Panc1 (cell line): ENCODE data around the gene SGCA. TPM values are rescaled to one million over a fixed set of nuclear protein-coding genes. Genes with fewer than 3 reads are reported as not detected.

Experiments used
- ATAC-seq: fragments of 200-7000 bp; cut with Tn5 transposase; 2 replicates; pipeline ENCODE4 v1.9.1; 2020; ENCODE audit warnings: mild to moderate bottlenecking, moderate library complexity
- BruUV-seq: library from RNA; stranded (reverse); fragments of 400-500 nt; replicated peaks from 2 replicates; lab custom pipeline; 2021; lab: Mats Ljungman, UMichigan
- CTCF ChIA-PET: fragments of 300-600 bp; sonication (Branson Sonifier 250); formaldehyde crosslinking; loops from one replicate; lab custom pipeline; 2022; ENCODE audit warnings: antibody characterized with exemption; lab: Charles Lee
- POLR2A ChIA-PET: fragments of 300-600 bp; sonication (Branson Sonifier 250); formaldehyde crosslinking; loops from one replicate; lab custom pipeline; 2022; ENCODE audit warnings: antibody characterized with exemption; lab: Charles Lee
- DNase-seq: peaks from one replicate; pipeline ENCODE4 v3.0.0-alpha.2; 2010; ENCODE audit warnings: low read depth, low spot score
- H3K27ac ChIP-seq: 2 replicates; pipeline ENCODE4 v1.5.1; 2011; ENCODE audit warnings: mild to moderate bottlenecking, low read length, inconsistent platforms
- H3K27me3 ChIP-seq: fragments of 200-500 bp; sonication (Bioruptor generic); 2 replicates; pipeline ENCODE4 v1.6.0; 2014; ENCODE audit warnings: low read length, inconsistent platforms; ENCODE audit not compliant: control insufficient read depth, insufficient read depth
- H3K36me3 ChIP-seq: fragments of 200-500 bp; sonication (Bioruptor generic); 2 replicates; pipeline ENCODE4 v1.5.1; 2014; ENCODE audit warnings: inconsistent platforms, mild to moderate bottlenecking, low read length, moderate library complexity; ENCODE audit not compliant: control insufficient read depth, insufficient read depth
- H3K4me1 ChIP-seq: 2 replicates; pipeline ENCODE4 v1.5.1; 2011; ENCODE audit warnings: inconsistent platforms, mild to moderate bottlenecking, low read length, moderate library complexity; ENCODE audit not compliant: control insufficient read depth, insufficient read depth
- H3K4me3 ChIP-seq, 2 experiments: 2 replicates each; pipeline ENCODE4 v1.5.1; 2011 to 2012; ENCODE audit warnings: low read depth in 2 of 2, low read length in 2 of 2, mild to moderate bottlenecking in 2 of 2, inconsistent platforms in 1 of 2, moderate library complexity in 1 of 2
- H3K9me3 ChIP-seq: fragments of 200-500 bp; sonication (Bioruptor generic); 2 replicates; pipeline ENCODE4 v1.5.1; 2014; ENCODE audit warnings: low read depth, mild to moderate bottlenecking, inconsistent platforms, low read length, moderate library complexity; ENCODE audit not compliant: control insufficient read depth, insufficient read depth
- CTCF ChIP-seq: fragments of 450-650 bp; IDR thresholded peaks from 2 replicates; pipeline ENCODE4 v1.5.1; 2017; ENCODE audit warnings: mild to moderate bottlenecking
- POLR2AphosphoS5 ChIP-seq: IDR thresholded peaks from 2 replicates; pipeline ENCODE4 v1.6.1; 2012; ENCODE audit warnings: mild to moderate bottlenecking, low read depth, low read length, moderate library complexity
- SIN3A ChIP-seq: IDR thresholded peaks from 2 replicates; pipeline ENCODE4 v1.6.1; 2012; ENCODE audit warnings: low read depth, mild to moderate bottlenecking, low read length, moderate library complexity, borderline replicate concordance; ENCODE audit not compliant: insufficient read depth
- in situ Hi-C: cut with HindIII; loops from 2 replicates; pipeline ENCODE4 v1.10.0; 2016; ENCODE audit warnings: low sequenced_read_pairs, low pct_unique_long_range_greater_than_20kb
- intact Hi-C: fragments of 100-400 bp; cut with micrococcal nuclease; formaldehyde crosslinking; loops from one replicate; pipeline ENCODE4 v1.10.0; 2022; ENCODE audit not compliant: unreplicated experiment
- total RNA-seq: library from RNA; stranded (reverse); gene quantifications from one replicate; pipeline ENCODE4 v1.2.1, GENCODE V29; 2021; ENCODE audit not compliant: unreplicated experiment
- TF ChIP-seq, protein P1 (sequence below), 2 experiments: IDR thresholded peaks; 2 replicates each; pipeline ENCODE4 v1.6.1; 2011 to 2012; ENCODE audit warnings: low read depth in 2 of 2, control low read depth in 1 of 2, low read length in 1 of 2, mild to moderate bottlenecking in 1 of 2, moderate library complexity in 1 of 2; ENCODE audit not compliant: insufficient read depth in 1 of 2

SGCA gene
- total RNA-seq, 1 experiment from 2014 or later: not detected

DNA sequence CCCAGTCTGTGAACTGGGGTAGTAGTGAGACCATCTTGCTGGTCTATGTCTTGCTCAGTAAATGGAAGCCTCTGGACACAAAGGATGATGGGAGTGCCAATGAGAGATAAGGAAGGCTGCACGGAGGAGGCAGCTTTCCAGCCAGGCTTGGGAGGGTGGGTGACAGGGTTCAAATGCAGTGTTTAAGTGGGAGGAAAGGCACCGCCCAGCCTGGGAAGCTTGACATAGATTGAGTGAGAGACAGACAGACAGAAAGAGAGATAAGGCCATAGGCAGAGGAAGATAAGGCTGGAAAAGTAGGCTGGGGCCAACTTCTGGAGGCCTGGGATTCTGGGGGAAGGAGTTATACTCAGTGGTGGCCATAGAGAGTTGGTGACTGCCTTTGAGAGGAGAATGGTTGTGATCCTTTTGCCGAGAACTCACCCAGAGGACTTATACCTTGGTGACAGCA lies 42.8 kb downstream of the SGCA start:
- Histone ChIP-seq H3K27ac (no peak overlapping the region), H3K27me3 (no peaks in the 10 kb centered on the region), H3K4me1 (peaks cover 20% of the 10 kb centered on the region), H3K4me3 (no peak overlapping the region), H3K9me3 (no peaks in the 10 kb centered on the region), H3K36me3 (no peaks in the 10 kb centered on the region)
- ATAC-seq (no peak), DNase-seq (no peak)
- intact Hi-C loops (no loop called here), in situ Hi-C loops (loop anchor here (10.0 kb wide), 1 partner anchor 46 kb away; no protein-coding TSS in a partner anchor)
- BruUV-seq: no TSS peak
- ChIA-PET POLR2A (no interaction called here), CTCF (no interaction called here)
- TF ChIP-seq, protein P1, sequence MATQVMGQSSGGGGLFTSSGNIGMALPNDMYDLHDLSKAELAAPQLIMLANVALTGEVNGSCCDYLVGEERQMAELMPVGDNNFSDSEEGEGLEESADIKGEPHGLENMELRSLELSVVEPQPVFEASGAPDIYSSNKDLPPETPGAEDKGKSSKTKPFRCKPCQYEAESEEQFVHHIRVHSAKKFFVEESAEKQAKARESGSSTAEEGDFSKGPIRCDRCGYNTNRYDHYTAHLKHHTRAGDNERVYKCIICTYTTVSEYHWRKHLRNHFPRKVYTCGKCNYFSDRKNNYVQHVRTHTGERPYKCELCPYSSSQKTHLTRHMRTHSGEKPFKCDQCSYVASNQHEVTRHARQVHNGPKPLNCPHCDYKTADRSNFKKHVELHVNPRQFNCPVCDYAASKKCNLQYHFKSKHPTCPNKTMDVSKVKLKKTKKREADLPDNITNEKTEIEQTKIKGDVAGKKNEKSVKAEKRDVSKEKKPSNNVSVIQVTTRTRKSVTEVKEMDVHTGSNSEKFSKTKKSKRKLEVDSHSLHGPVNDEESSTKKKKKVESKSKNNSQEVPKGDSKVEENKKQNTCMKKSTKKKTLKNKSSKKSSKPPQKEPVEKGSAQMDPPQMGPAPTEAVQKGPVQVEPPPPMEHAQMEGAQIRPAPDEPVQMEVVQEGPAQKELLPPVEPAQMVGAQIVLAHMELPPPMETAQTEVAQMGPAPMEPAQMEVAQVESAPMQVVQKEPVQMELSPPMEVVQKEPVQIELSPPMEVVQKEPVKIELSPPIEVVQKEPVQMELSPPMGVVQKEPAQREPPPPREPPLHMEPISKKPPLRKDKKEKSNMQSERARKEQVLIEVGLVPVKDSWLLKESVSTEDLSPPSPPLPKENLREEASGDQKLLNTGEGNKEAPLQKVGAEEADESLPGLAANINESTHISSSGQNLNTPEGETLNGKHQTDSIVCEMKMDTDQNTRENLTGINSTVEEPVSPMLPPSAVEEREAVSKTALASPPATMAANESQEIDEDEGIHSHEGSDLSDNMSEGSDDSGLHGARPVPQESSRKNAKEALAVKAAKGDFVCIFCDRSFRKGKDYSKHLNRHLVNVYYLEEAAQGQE (IDR thresholded peaks at IDR 0.05; ENCODE audit: insufficient read depth in 1 of 2, low read depth in 2 of 2, low read length in 1 of 2): no peak
- TF ChIP-seq POLR2AphosphoS5: no peak

DNA sequence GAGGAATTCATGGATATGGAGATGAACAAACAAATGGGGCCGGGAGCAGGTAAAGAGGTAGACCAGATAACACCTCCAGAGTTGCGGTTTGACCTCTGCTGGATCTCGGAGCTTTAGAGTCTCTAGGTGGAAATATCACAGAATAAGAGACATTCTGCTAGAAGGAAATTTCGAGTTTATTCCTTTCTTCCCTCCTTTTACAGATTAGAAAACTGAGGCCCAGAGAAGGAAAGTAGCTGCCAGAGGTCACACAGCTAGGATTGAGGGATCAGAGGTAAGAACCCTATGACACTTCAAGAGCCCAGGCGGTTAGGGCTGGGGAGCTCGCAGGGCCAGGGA lies 43.3 kb downstream of the SGCA start:
- Histone ChIP-seq H3K36me3 (no peaks in the 10 kb centered on the region), H3K4me3 (no peak overlapping the region), H3K4me1 (peaks cover 20% of the 10 kb centered on the region), H3K27me3 (no peaks in the 10 kb centered on the region), H3K9me3 (no peaks in the 10 kb centered on the region), H3K27ac (no peak overlapping the region)
- intact Hi-C loops (no loop called here), in situ Hi-C loops (loop anchor here (10.0 kb wide), 1 partner anchor 46 kb away; no protein-coding TSS in a partner anchor)
- DNase-seq: no peak
- no TSS peak for BruUV-seq
- ChIA-PET CTCF (interaction anchor here (1.5 kb wide), 1 partner anchor 9 kb away, joined by 4 read pairs; no protein-coding TSS in a partner anchor), POLR2A (no interaction called here)
- no peak for TF ChIP-seq POLR2AphosphoS5
- no peak for TF ChIP-seq SIN3A
- no peak for TF ChIP-seq CTCF
- TF ChIP-seq, protein P1 (IDR thresholded peaks at IDR 0.05; ENCODE audit: insufficient read depth in 1 of 2, low read depth in 2 of 2, low read length in 1 of 2): no peak
- no peak for ATAC-seq
